Stimulated activated naive B cell treated with anti-CD40 and anti-IgM and Interleukin-4, amounts not matched to agents 10 μg/mL and 1 μg/mL and 100 μg/mL, for 72 hours (primary cell): ENCODE measurements around the gene PDILT.
"Not testable (repeated sequence)": the region's sequence is repeated elsewhere in the genome, so short reads cannot be mapped to it uniquely, and the experiment has no call there.

Experiments used
- ATAC-seq, 2 donors: fragments of 150-1000 bp; cut with Tn5 transposase; replicated peaks; 2 replicates each; pipeline ENCODE4 v1.10.0; 2021; ENCODE audit warnings: moderate library complexity in 1 of 2
- DNase-seq: peaks from one replicate; pipeline ENCODE4 v3.0.0; 2021
- H3K27ac Mint-ChIP-seq: one replicate; pipeline ENCODE4 v1.8.0; 2022; ENCODE audit warnings: mild to moderate bottlenecking, mixed read lengths
- H3K27me3 Mint-ChIP-seq, 2 donors: one replicate each; pipeline ENCODE4 v1.8.0; 2022; ENCODE audit warnings: mixed read lengths in 2 of 2
- H3K36me3 Mint-ChIP-seq, 2 donors: one replicate each; pipeline ENCODE4 v1.8.0; 2022; ENCODE audit warnings: mixed read lengths in 2 of 2, mild to moderate bottlenecking in 1 of 2
- H3K4me1 Mint-ChIP-seq, 2 donors: one replicate each; pipeline ENCODE4 v1.8.0; 2022; ENCODE audit warnings: mixed read lengths in 2 of 2, mild to moderate bottlenecking in 1 of 2
- H3K4me3 Mint-ChIP-seq, 2 donors: one replicate each; pipeline ENCODE4 v1.8.0; 2022; ENCODE audit warnings: mild to moderate bottlenecking in 2 of 2, mixed read lengths in 2 of 2, moderate library complexity in 1 of 2
- H3K9me3 Mint-ChIP-seq, 2 donors: one replicate each; pipeline ENCODE4 v1.8.0; 2022; ENCODE audit warnings: mixed read lengths in 2 of 2, mild to moderate bottlenecking in 1 of 2

Gene PDILT

DNA sequence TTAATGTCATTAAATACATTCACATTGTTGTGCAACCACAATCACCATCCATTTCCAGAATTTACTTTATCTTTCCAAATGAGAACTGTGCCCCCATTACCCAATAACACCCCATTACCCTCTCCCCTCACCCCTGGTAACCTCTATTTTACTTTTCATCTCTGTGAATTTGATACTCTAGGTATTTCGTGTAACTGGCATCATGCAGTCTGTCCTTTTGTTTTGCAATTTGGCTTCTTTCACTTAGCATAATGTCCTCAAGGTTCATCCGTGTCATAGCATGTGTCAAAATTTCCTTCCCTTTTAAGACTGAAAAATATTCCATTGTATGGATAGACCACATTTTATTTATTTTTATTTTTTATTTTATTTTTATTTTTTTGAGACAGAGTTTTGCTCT, 17.2 kb upstream of the PDILT start:
- not testable (repeated sequence) for H3K9me3 Mint-ChIP-seq, H3K4me1 Mint-ChIP-seq, H3K36me3 Mint-ChIP-seq, H3K4me3 Mint-ChIP-seq, DNase-seq, ATAC-seq, H3K27ac Mint-ChIP-seq
- H3K27me3 Mint-ChIP-seq, result peaks cover 4 to 24% of the 10 kb centered on the region in 2 donors

DNA sequence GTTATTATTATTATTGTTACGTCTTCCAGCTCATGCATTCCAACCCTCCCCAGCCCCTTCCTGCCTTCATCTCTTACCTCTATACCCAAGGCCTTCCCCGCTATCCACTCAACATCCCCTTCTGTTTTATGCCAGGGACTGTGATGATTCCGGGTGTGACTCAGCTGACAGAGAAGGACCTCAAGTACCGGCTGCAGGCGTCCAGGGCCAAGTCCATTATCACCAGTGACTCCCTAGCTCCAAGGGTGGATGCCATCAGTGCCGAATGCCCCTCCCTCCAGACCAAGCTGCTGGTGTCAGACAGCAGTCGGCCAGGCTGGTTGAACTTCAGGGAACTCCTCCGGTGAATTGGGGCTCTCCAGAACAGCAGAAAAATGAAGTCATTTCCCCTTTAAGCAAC, 14.6 kb upstream of the PDILT start:
- H3K27ac Mint-ChIP-seq, ATAC-seq, H3K36me3 Mint-ChIP-seq, H3K4me3 Mint-ChIP-seq, H3K9me3 Mint-ChIP-seq, H3K4me1 Mint-ChIP-seq, DNase-seq: not testable (repeated sequence)
- H3K27me3 Mint-ChIP-seq, result peaks cover 6 to 28% of the 10 kb centered on the region in 2 donors

DNA sequence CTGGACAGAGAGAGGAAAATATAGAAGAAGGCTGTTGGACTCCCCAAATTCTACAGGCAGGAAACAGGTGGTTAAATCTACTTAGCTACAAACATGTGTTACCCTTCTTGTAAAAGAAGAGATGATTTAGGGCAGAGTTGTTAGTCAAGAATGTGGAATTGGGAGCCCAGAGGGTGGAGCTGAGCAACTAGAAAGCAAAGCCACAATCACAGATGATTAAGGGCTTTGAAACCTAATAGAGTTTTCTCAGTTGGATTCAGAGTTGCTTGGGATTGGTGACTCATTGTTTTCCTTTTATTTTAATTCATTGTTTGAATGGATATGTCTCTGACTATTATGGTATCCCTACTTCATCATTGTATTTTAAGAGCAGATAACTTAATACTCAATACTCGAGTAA, 11.0 kb upstream of the PDILT start:
- DNase-seq (no peak), ATAC-seq (no peak)
- peaks cover 9 to 24% of the 10 kb centered on the region in 2 donors for H3K27me3 Mint-ChIP-seq
- H3K27ac Mint-ChIP-seq, result no peak overlapping the region
- no peaks in the 10 kb centered on the region for H3K4me1 Mint-ChIP-seq
- H3K4me3 Mint-ChIP-seq, result no peak overlapping the region
- peaks cover 0 to 2% of the 10 kb centered on the region in 2 donors for H3K9me3 Mint-ChIP-seq
- no peaks in the 10 kb centered on the region for H3K36me3 Mint-ChIP-seq

DNA sequence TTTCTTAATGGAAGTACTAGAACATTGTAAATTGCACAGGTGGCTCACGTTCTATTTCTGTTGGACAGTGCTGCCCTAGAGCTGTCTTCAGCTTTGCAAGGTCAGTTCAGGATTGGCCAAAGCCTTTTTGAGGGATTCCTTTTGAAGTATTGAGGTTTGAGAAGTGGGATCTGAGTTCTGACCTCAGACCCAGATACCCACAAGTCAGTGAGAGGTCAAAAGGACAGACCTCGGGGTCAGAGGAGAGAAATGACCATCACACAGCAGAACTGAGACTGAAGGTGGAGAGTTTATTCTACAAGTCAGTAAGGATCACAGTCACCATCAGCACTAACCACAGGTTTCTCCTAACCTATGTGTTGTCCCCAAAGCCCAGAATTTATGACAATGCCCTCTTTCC, 6.5 kb upstream of the PDILT start:
- no peaks in the 10 kb centered on the region for H3K9me3 Mint-ChIP-seq

DNA sequence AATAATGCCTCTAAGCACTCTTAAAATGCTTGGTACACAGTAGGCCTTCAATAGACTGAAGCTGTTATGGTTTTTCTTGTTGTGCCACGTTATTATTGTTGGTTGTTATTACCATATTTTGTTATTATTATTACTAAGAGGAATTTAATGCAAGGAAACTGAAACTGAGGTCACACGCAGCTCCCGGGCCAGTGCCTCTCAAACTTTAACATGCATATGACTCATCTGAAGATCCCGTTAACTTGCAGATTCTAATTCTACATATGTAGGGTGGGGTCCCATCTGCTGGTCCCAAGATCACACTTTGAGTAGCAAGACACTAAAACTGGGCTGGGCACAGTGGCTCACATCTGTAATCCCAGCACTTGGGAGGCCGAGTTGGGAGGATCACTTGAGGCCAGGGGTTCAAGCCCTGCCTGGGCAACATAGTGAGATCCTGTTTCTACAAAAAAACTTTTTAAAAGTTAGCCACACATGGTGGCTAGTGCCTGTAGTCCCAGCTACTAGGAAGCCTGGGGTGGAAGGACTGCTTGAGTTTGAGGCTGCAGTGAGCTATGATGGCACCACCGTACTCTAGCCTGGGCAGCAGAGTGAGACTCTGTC, 5.7 kb upstream of the PDILT start:
- Mint-ChIP-seq H3K4me1 (peaks cover 7 to 9% of the 10 kb centered on the region in 2 donors), H3K27ac (peak overlapping the region; percentile 37), H3K27me3 (peaks cover 7 to 9% of the 10 kb centered on the region in 2 donors), H3K36me3 (no peaks in the 10 kb centered on the region), H3K4me3 (no peak overlapping the region), H3K9me3 (no peaks in the 10 kb centered on the region)
- DNase-seq (peak; percentile 13), ATAC-seq (peak; percentile 87 to 94)

More for the DNA sequence above, 6.5 kb upstream of the PDILT start:
- no peak overlapping the region for H3K27ac Mint-ChIP-seq
- H3K36me3 Mint-ChIP-seq, result no peaks in the 10 kb centered on the region
- H3K4me3 Mint-ChIP-seq, result no peak overlapping the region
- no peak for DNase-seq
- H3K4me1 Mint-ChIP-seq, result peaks cover 7 to 9% of the 10 kb centered on the region in 2 donors
- peaks cover 9 to 10% of the 10 kb centered on the region in 2 donors for H3K27me3 Mint-ChIP-seq
- peak in 1 of 2 donors; percentile 14 for ATAC-seq

DNA sequence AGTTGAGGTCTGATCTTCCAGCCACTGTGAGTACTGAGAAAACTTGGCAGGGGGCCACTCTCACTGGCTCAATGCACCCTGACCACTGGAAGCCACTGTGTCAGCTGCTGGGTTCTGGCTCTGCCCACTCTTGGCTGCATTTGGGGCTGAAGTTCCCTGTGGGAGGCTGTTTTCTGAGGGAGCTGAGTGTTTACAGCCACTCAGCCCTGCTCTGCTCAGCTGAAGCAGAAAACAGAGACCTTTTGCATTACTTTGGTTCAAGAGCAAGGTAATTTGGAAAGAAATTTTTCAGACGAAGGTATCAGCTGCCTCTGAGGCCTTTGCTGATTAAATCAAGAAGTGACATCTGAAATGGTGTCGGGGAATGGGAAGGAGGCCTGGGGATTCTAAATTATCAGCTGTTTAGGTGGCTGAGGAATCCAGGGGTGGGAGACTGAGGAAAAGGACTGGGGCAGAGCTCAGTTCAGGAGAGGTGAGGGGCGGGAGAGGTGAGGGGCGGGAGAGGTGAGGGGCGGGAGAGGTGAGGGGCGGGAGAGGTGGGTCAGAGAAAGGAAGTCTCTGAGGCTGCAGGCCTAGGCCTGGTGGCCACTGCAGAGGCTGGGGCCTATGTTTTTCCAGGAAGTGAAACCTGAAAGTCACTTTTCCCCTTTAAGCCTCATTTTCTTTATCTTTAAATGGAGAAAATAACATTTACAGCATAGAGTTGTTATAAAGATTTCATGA, 5.0 kb upstream of the PDILT start, which contains the start of gene ACSM5:
Gene ACSM5, plus strand, starts transcription at position 137 of the 723 bp plus-strand sequence. CDS start 1,951 bp downstream, outside the sequence.
- Mint-ChIP-seq H3K36me3 (no peaks in the 10 kb centered on the region), H3K27me3 (peaks cover 3 to 7% of the 10 kb centered on the region in 2 donors), H3K4me3 (no peak within 1 kb of the TSS), H3K27ac (peak within 1 kb of the TSS; percentile 95), H3K4me1 (peaks cover 7 to 9% of the 10 kb centered on the region in 2 donors), H3K9me3 (no peaks in the 10 kb centered on the region)
- peak; percentile 79 to 86 for ATAC-seq
- no peak for DNase-seq

DNA sequence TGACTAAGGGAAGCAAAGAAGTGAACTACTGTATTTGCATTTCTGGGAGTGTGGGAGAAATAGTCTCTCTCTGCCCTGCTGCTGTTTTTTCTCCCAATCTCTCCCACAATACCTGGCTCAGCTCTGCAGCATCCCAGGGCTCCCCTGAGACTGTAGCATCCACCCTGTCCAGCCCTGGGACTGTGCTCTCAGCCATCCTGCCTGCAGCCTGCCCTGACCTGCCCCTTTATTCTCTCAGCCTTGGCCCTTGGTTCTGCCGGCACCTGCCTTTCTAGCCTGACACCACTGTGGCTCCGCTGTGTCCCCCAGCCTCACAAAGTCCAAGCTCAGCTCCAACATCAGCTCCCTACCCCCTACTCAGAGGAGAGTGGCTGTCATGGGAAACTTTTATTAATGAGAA, 1.9 kb downstream of the PDILT start:
- no peak overlapping the region for H3K27ac Mint-ChIP-seq
- peaks cover 0 to 6% of the 10 kb centered on the region in 2 donors for H3K27me3 Mint-ChIP-seq
- no peaks in the 10 kb centered on the region for H3K4me1 Mint-ChIP-seq
- no peak for ATAC-seq
- no peaks in the 10 kb centered on the region for H3K36me3 Mint-ChIP-seq
- no peaks in the 10 kb centered on the region for H3K9me3 Mint-ChIP-seq
- no peak for DNase-seq
- no peak overlapping the region for H3K4me3 Mint-ChIP-seq

DNA sequence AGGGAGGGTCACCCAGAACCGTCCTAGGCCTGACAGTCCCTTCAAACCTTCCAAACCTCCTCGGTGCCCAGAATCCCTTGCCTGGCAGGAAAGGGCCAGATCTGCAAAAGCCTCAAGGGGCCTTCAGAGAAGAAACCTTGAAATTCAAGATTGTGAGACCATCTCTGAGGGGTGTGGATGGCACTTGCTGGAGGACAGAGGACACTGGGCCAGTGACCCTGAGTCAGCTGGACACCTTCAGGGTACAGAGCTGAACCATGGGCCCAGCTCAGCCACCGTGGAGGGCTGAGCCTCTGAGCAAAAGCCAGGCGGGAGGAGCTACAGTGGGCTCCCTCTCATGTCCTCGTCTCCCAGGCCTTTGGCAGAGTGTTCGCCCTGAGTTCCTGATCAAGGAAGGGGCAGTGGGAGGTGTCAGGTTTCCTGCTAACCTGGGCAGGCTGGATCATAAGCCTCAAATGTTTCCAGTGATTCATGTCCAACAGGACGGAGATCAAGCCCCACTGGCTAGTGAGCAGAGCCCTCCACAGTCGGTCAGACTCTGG, 3.0 kb downstream of the PDILT start:
- Mint-ChIP-seq H3K4me1 (no peaks in the 10 kb centered on the region), H3K27ac (no peak overlapping the region), H3K4me3 (no peak overlapping the region), H3K27me3 (peaks cover 0 to 10% of the 10 kb centered on the region in 2 donors), H3K9me3 (no peaks in the 10 kb centered on the region), H3K36me3 (no peaks in the 10 kb centered on the region)
- ATAC-seq, result no peak
- no peak for DNase-seq

DNA sequence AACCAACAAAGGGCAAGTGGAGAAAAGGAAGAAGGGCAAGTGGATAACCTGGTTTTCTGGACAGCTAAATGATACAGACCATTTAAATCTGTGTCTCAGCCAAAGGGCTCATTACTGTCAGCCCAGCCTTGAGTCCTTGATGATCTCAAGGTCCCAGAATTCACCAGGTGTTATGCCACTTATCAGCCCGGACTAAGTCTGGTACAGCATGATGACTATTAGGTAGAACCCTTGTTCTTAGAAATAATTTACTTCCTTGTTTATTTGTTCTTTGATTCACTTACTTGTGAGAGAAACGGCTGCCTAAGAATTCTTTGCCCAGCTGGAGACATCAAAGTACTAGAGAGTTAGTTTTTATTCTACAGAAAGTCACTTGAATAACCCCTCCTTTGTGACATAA, 3.5 kb downstream of the PDILT start:
- no peak overlapping the region for H3K4me3 Mint-ChIP-seq
- no peaks in the 10 kb centered on the region for H3K36me3 Mint-ChIP-seq
- no peak for ATAC-seq
- DNase-seq, result no peak
- H3K4me1 Mint-ChIP-seq, result no peaks in the 10 kb centered on the region
- no peaks in the 10 kb centered on the region for H3K9me3 Mint-ChIP-seq
- peaks cover 0 to 10% of the 10 kb centered on the region in 2 donors for H3K27me3 Mint-ChIP-seq
- no peak overlapping the region for H3K27ac Mint-ChIP-seq

DNA sequence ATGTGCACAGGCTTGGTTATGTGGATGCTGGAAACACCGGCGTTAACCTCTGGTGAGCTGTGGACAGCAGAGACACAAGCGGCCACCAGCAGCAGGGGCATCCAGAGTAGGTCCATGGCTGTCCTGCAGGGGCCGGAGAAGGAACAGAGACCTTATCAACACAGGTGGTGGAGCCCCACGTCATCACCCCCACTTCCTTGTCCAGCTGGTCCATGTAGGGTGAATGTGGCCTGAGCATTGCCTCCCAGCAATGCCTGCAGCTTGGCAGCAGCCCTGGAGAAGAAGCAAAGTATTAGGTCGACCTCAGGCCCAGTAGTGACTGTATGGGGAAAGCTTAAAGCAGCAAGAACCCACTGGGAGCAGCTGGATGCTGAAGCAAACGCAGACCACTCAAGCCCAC, 5.4 kb downstream of the PDILT start:
- H3K36me3 Mint-ChIP-seq, result no peaks in the 10 kb centered on the region
- H3K27me3 Mint-ChIP-seq, result peaks cover 0 to 10% of the 10 kb centered on the region in 2 donors
- no peaks in the 10 kb centered on the region for H3K9me3 Mint-ChIP-seq
- ATAC-seq (no peak), DNase-seq (no peak)
- H3K27ac Mint-ChIP-seq, result no peak overlapping the region
- H3K4me1 Mint-ChIP-seq, result no peaks in the 10 kb centered on the region
- H3K4me3 Mint-ChIP-seq, result no peak overlapping the region

DNA sequence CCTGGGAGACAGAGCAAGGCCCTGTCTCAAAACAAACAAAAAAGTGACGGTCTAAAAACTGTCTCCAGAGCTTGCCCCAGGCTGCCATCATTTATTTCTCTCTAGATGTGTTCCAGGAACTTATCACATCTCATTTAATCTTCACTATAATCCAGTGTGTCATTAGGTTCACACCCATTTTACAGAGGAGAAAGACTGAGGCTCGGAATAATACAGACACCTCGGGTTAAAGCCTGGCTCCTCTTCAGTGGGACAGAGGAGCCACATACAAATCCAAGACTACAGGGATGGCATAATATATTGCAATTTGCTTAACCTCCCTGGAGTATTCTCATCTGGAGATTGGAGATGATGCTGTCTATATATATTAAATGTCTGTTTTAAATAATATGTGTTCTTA, 5.9 kb downstream of the PDILT start:
- Mint-ChIP-seq H3K27ac (no peak overlapping the region), H3K4me3 (no peak overlapping the region), H3K36me3 (no peaks in the 10 kb centered on the region), H3K4me1 (no peaks in the 10 kb centered on the region), H3K9me3 (no peaks in the 10 kb centered on the region), H3K27me3 (peaks cover 0 to 10% of the 10 kb centered on the region in 2 donors)
- no peak for ATAC-seq
- no peak for DNase-seq

DNA sequence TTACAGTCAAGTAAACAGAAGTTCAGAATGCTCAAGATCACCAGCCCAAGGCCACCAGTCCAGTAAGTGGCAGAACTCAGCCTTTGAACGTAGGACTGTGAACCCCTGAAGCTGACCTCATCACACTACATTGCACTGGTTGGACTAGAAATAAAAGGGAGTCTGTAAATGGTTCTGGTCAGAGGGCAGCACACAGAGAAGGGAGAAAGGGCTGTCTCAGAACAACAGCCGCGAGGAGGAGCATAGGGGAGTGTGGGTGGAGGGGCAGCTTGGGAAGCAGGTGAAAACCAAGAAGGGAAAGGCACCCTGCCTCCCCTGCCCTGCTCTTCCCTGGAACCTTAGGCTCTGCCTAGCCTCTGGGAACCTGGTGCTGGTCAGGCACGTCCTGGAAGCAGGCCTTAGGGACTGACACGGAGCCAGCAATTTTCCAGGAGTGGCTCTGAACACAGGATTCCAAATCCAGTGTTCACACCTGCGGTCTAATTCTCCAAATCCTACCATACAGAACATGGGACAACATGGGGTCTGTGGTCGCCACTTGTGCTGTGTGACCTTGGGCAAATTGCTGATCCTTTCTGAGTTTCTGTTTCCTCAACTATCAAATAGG, 7.0 kb downstream of the PDILT start:
- Mint-ChIP-seq H3K27me3 (peaks cover 0 to 5% of the 10 kb centered on the region in 2 donors), H3K36me3 (no peaks in the 10 kb centered on the region), H3K27ac (no peak overlapping the region), H3K4me3 (no peak overlapping the region), H3K9me3 (no peaks in the 10 kb centered on the region), H3K4me1 (no peaks in the 10 kb centered on the region)
- DNase-seq (no peak), ATAC-seq (no peak)

DNA sequence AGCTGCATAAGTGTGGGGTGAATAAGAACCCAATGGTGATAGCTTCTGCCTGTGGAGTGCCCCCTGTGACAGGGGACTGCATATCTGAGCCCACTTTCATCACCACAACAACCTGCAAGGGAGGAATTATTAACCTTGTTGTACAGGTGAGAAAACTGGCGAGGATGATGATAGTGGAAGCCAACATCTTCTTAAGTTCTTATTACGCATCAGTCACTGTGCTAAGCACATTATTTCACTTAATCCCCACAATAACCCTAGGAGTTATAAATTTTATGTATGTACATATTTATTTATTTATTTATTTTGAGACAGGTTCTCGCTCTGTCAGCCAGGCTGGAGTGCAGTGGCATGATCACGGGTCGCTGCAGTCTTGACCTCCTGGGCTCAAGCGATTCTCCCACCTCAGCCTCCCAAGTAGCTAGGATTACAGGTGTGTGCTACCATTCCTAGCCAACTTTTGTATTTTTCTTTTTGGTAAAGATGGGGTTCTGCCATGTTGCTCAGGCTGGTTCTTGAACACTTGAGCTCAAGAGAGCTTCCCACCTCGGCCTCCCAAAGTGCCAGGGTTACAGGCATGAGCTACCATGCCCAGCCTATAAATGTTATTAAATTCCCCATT, 7.6 kb downstream of the PDILT start:
- Mint-ChIP-seq H3K36me3 (no peaks in the 10 kb centered on the region), H3K4me3 (no peak overlapping the region), H3K4me1 (no peaks in the 10 kb centered on the region), H3K9me3 (no peaks in the 10 kb centered on the region), H3K27me3 (peaks cover 0 to 4% of the 10 kb centered on the region in 2 donors), H3K27ac (no peak overlapping the region)
- DNase-seq (no peak), ATAC-seq (no peak)

DNA sequence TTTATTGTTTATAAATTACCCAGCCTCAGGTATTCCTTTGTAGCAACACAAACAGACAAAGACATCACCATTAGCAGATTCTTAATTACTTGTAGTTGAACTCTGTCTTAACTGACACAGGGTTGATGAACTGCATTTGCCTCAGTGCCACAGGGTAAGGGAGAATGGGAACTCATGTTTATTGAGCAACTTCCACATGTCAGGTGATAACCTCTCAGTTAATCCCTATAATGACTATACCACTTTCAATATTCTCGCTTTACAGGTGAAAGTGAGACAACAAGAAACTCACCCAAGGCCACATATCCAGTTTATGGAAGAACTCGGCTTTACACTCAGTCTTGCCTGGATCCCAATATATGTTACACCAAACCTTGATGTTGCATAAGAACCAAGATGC, 8.6 kb downstream of the PDILT start:
- no peak for DNase-seq
- H3K4me3 Mint-ChIP-seq, result no peak overlapping the region
- H3K27ac Mint-ChIP-seq, result no peak overlapping the region
- H3K4me1 Mint-ChIP-seq, result no peaks in the 10 kb centered on the region
- no peaks in the 10 kb centered on the region for H3K36me3 Mint-ChIP-seq
- peaks cover 0 to 4% of the 10 kb centered on the region in 2 donors for H3K27me3 Mint-ChIP-seq
- H3K9me3 Mint-ChIP-seq, result no peaks in the 10 kb centered on the region
- no peak for ATAC-seq
